ENCODE measurements around the gene CADM4.
"Not testable (repeated sequence)": the region's sequence is repeated elsewhere in the genome, so short reads cannot be mapped to it uniquely, and the experiment has no call there.

Gene CADM4

GRCh38 chr19:43605875-43606568 is 33.6 kb downstream of the CADM4 start:
- DNase-seq: peak; percentile 43

GRCh38 chr19:43600326-43600725 is 39.3 kb downstream of the CADM4 start:
- DNase-seq: not testable (repeated sequence)

GRCh38 chr19:43599635-43600295 is 39.9 kb downstream of the CADM4 start:
- DNase-seq: no peak

- no peak for DNase-seq
Observed at GRCh38 chr19:43598445-43599240, 41.0 kb downstream of the CADM4 start.

- DNase-seq: no peak
Observed at GRCh38 chr19:43597876-43598275, 41.8 kb downstream of the CADM4 start.

- DNase-seq: peak; percentile 59
Observed at GRCh38 chr19:43596842-43597461, 42.7 kb downstream of the CADM4 start.

GRCh38 chr19:43595999-43596841 is 43.4 kb downstream of the CADM4 start, which contains the start of the genes IRGQ and ZNF576:
TSS of gene IRGQ (minus strand) at chr19:43596134. CDS start at chr19:43595338, 796 bp downstream.
TSS of gene ZNF576 (plus strand) at chr19:43596595. CDS start at chr19:43597109, 514 bp downstream.
- peak; percentile 99 for DNase-seq

- no peak for DNase-seq
Observed at GRCh38 chr19:43595605-43595998, 44.0 kb downstream of the CADM4 start.

GRCh38 chr19:43594710-43595604 is 44.7 kb downstream of the CADM4 start:
- DNase-seq: peak; percentile 8

- DNase-seq: no peak
Observed at GRCh38 chr19:43594081-43594697, 45.5 kb downstream of the CADM4 start.

- no peak for DNase-seq
Observed at GRCh38 chr19:43592800-43593350, 46.8 kb downstream of the CADM4 start.

GRCh38 chr19:43591904-43592772 is 47.5 kb downstream of the CADM4 start:
- no peak for DNase-seq

- no peak for DNase-seq
Observed at GRCh38 chr19:43589678-43590077, 50.0 kb downstream of the CADM4 start.

- DNase-seq: no peak
Observed at GRCh38 chr19:43589277-43589676, 50.4 kb downstream of the CADM4 start.

GRCh38 chr19:43587029-43587428 is 52.6 kb downstream of the CADM4 start:
- DNase-seq: not testable (repeated sequence)

GRCh38 chr19:43586346-43586745 is 53.3 kb downstream of the CADM4 start:
- DNase-seq: no peak

- DNase-seq: no peak
Observed at GRCh38 chr19:43584484-43584883, 55.2 kb downstream of the CADM4 start.

- DNase-seq: no peak
Observed at GRCh38 chr19:43582495-43582894, 57.2 kb downstream of the CADM4 start.

GRCh38 chr19:43581467-43581866 is 58.2 kb downstream of the CADM4 start:
- DNase-seq: no peak
